ENCODE measurements around the gene MYO1D.

The MYO1D gene

DNA sequence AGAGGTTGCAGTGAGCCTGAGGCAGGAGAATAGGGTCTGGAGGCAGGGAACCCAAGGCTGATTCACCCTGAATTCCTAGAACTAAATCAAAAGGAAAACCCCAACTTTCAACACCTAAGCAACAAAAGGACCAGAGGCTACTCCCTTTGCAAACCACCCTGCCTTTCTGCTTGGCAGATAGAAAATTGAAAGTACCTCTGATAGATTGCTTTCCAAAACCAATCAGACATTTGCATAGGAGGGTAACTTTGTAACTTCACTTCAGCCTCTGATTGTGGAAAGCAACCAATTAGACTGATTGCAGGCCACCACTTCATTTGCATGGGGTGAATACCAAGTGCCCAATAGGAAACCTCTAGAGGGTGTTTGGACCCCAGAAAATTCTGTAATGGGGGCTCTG lies 40.2 kb upstream of the MYO1D start:
- ChIA-PET CTCF (interaction anchor here (1.3 to 3.4 kb wide), 2 partner anchors 11 to 40 kb away, joined by 6 to 22 read pairs; partner anchors contain the start of genes MYO1D and TMEM98), POLR2A (no interaction called here)
- DNase-seq (ENCODE audit: low read depth, low spot score): no peak
- H3K4me3 ChIP-seq (ENCODE audit: low read depth, low read length): no peak overlapping the region
- TF ChIP-seq, protein P1, sequence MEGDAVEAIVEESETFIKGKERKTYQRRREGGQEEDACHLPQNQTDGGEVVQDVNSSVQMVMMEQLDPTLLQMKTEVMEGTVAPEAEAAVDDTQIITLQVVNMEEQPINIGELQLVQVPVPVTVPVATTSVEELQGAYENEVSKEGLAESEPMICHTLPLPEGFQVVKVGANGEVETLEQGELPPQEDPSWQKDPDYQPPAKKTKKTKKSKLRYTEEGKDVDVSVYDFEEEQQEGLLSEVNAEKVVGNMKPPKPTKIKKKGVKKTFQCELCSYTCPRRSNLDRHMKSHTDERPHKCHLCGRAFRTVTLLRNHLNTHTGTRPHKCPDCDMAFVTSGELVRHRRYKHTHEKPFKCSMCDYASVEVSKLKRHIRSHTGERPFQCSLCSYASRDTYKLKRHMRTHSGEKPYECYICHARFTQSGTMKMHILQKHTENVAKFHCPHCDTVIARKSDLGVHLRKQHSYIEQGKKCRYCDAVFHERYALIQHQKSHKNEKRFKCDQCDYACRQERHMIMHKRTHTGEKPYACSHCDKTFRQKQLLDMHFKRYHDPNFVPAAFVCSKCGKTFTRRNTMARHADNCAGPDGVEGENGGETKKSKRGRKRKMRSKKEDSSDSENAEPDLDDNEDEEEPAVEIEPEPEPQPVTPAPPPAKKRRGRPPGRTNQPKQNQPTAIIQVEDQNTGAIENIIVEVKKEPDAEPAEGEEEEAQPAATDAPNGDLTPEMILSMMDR (IDR thresholded peaks at IDR 0.05; ENCODE audit: insufficient read depth, low read length, missing control alignments): no peak

GRCh38 chr17:32916134-32916533 lies 39.2 kb upstream of the MYO1D start:
- TF ChIP-seq, protein P1 (IDR thresholded peaks at IDR 0.05; ENCODE audit: insufficient read depth, low read length, missing control alignments): no peak
- H3K4me3 ChIP-seq (ENCODE audit: low read depth, low read length): no peak overlapping the region
- no peak for DNase-seq (ENCODE audit: low read depth, low spot score)
- CTCF ChIA-PET: interaction anchor here (1.1 to 3.4 kb wide), 5 partner anchors 8 to 133 kb away, joined by 3 to 22 read pairs (median 6); partner anchors contain the start of genes MYO1D and TMEM98
- POLR2A ChIA-PET: no interaction called here

DNA sequence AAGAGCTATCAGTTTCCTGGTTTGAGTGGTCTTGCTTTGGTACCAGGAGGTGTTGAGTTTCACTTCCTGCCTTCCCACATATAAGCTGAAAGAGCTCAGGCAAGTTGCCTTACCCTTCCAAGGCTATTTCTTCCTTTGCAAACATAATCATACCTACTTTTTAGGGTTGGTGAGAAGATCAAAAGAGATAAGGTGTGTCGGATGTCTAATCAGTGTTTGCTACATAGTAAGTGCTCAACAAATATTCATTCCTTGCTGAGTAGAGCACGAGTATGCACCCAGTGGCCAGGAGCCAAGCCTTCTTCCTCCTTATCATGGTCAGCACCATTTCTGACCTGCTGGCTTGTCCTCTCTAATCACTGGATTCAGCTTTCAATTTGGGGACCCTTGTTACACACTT lies 38.3 kb upstream of the MYO1D start:
- ChIA-PET CTCF (interaction anchor here (1.0 to 3.4 kb wide), 6 partner anchors 9 to 132 kb away, joined by 3 to 22 read pairs (median 6); partner anchors contain the start of gene MYO1D), POLR2A (no interaction called here)
- no peak for DNase-seq (ENCODE audit: low read depth, low spot score)
- TF ChIP-seq, protein P1 (IDR thresholded peaks at IDR 0.05; ENCODE audit: insufficient read depth, low read length, missing control alignments): no peak
- H3K4me3 ChIP-seq (ENCODE audit: low read depth, low read length): no peak overlapping the region

GRCh38 chr17:32914181-32914580 lies 37.3 kb upstream of the MYO1D start:
- POLR2A ChIA-PET: no interaction called here

DNA sequence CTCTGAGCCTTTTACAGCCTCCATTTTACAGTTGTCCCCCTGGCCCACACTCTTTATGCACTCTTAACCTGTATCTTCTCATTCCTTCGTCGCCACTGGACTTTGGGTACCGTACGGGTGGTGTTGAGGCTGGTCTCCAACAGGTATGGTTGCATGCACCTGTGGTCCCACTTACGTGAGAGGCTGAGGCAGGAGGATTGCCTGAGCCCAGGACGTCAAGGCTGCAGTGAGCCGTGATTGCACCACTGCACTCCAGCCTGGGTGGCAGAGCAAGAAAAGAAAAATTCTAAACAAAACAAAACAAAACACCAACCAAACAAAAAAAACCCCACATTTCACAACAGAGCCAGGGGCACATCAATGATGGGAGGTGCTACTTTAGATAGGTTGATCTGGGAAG lies 36.7 kb upstream of the MYO1D start:
- CTCF ChIA-PET: interaction anchor here (2.7 kb wide), 1 partner anchor 37 kb away, joined by 27 read pairs; the partner anchor contains the start of gene MYO1D
- no peak for DNase-seq (ENCODE audit: low read depth, low spot score)
- no peak overlapping the region for H3K4me3 ChIP-seq (ENCODE audit: low read depth, low read length)
- POLR2A ChIA-PET: no interaction called here
- TF ChIP-seq, protein P1 (IDR thresholded peaks at IDR 0.05; ENCODE audit: insufficient read depth, low read length, missing control alignments): no peak

More at GRCh38 chr17:32914181-32914580, 37.3 kb upstream of the MYO1D start:
- TF ChIP-seq, protein P1 (IDR thresholded peaks at IDR 0.05; ENCODE audit: insufficient read depth, low read length, missing control alignments): no peak
- no peak for DNase-seq (ENCODE audit: low read depth, low spot score)
- H3K4me3 ChIP-seq (ENCODE audit: low read depth, low read length): no peak overlapping the region
- CTCF ChIA-PET: interaction anchor here (1.0 to 3.4 kb wide), 4 partner anchors 9 to 131 kb away, joined by 4 to 22 read pairs (median 8); partner anchors contain the start of gene MYO1D

DNA sequence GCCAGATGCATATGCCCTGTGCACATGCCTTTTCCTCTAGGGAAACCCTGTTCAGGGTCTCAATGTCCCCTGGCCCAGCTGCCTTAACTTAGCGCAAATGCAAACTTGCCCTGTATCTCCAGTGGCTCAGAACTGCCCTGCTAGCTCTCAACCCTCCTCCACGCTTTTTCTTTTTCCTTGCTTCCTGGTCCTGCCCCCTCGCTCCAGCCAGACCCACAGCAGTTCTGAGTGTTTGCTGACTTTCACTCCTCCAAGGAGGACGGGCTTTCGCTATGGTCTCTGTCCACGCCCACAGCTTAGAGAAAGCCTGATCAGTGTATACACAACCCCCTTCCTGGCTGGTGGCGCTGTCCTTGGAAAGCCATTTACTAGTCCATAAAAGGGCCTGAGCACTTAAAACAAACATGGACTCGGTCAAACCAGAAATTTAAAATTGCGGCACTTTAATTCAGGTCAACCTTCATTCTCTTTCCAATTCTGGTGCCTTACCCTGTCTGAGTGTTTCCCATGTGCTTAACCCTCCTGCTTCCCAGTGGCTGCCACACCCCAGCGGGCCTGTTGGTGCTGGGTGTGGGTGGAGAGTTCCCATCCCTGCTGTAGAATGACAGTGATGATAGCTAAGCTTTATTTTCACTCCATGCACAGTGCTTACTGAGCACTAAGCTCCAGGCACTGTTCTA lies 35.4 kb upstream of the MYO1D start:
- no peak for DNase-seq (ENCODE audit: low read depth, low spot score)
- CTCF ChIA-PET: interaction anchor here (0.7 to 2.7 kb wide), 8 partner anchors 12 to 135 kb away, joined by 3 to 27 read pairs (median 3); partner anchors contain the start of genes MYO1D and TMEM98
- POLR2A ChIA-PET: no interaction called here
- H3K4me3 ChIP-seq (ENCODE audit: low read depth, low read length): no peak overlapping the region
- TF ChIP-seq, protein P1 (IDR thresholded peaks at IDR 0.05; ENCODE audit: insufficient read depth, low read length, missing control alignments): no peak

Data from AG04449 (cell line).